Cardiac fibroblast (primary cell): ENCODE data around the gene MYO7A.

Experiments
- DNase-seq, 2 donors: peaks; one replicate each; pipeline versions ENCODE4 v3.0.0 to v3.0.0-alpha.2; 2010; ENCODE audit warnings: low read depth in 2 of 2
- H3K4me3 ChIP-seq, 2 donors: replicated peaks in 1 of 2; 1 replicate in 1 of 2; 2 replicates in 1 of 2; pipeline ENCODE4 v1.5.1; 2011; ENCODE audit warnings: low read depth in 2 of 2, low read length in 2 of 2, mild to moderate bottlenecking in 2 of 2, moderate library complexity in 1 of 2
- CTCF ChIP-seq: IDR thresholded peaks from one replicate; pipeline ENCODE4 v1.5.1; 2011; ENCODE audit warnings: low read depth, mild to moderate bottlenecking, low read length, inconsistent platforms

MYO7A gene

GRCh38 chr11:77136074-77136473 is 8.0 kb downstream of the MYO7A start:
- H3K4me3 ChIP-seq, result no peak overlapping the region
- DNase-seq, result peak; percentile 48 to 59
- TF ChIP-seq CTCF, result no peak

DNA sequence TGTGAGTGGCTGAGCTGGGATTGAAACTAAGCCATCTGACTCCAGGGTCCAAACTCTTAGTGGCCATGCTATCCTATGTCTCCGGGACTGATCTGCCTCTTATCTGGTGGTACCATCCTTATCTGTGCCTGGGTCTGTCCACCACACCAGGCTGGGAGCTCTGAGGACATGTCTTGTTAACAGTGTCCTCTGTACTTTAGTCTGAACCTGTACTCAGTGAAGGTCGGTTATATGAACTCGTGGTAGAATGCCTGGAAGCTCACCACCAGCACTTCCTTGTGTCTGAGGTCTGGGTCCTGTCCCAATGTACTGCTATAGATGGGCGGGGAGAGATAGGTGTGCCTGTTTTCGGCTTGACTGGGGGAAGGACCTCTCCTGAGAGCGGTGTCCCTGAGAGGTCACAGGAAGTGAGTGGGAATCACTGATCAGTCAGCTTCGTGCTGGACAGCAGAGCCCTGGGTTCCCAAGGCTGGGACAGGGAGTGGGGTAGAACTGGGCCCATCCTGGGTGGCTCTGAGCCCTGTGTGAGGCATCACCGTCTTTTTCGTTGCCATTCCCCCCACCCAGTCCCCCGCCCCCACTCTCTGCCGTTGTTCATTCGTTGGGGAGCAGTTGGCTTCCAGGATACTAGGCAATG is 8.9 kb downstream of the MYO7A start:
- no peak for DNase-seq
- no peak overlapping the region for H3K4me3 ChIP-seq
- TF ChIP-seq CTCF, result no peak

GRCh38 chr11:77137421-77137820 is 9.4 kb downstream of the MYO7A start:
- DNase-seq, result no peak
- no peak for TF ChIP-seq CTCF
- H3K4me3 ChIP-seq, result no peak overlapping the region

- no peak for DNase-seq
- H3K4me3 ChIP-seq, result no peak overlapping the region
- TF ChIP-seq CTCF, result no peak
Observed at GRCh38 chr11:77138106-77138649, 10.1 kb downstream of the MYO7A start.

DNA sequence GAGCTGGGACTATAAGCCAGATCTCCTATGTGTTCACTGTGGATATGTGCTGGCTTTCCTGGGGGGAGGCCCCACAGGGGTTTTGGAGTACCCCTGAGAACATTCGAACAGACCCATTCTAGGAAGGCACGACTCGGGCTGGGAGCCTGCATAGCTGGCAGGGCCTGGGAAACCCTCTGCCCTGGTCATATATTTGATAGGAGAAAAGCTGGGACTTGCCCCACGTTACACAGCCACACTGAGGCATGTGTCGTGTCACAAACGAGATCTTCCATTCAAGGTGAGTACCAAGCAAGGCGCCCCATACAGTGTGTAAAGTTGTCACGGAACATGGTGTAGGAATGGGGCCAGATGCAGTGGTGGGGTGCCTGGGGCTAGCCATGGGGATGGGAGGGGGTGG is 11.2 kb downstream of the MYO7A start:
- TF ChIP-seq CTCF, result no peak
- DNase-seq, result no peak
- H3K4me3 ChIP-seq, result no peak overlapping the region

DNA sequence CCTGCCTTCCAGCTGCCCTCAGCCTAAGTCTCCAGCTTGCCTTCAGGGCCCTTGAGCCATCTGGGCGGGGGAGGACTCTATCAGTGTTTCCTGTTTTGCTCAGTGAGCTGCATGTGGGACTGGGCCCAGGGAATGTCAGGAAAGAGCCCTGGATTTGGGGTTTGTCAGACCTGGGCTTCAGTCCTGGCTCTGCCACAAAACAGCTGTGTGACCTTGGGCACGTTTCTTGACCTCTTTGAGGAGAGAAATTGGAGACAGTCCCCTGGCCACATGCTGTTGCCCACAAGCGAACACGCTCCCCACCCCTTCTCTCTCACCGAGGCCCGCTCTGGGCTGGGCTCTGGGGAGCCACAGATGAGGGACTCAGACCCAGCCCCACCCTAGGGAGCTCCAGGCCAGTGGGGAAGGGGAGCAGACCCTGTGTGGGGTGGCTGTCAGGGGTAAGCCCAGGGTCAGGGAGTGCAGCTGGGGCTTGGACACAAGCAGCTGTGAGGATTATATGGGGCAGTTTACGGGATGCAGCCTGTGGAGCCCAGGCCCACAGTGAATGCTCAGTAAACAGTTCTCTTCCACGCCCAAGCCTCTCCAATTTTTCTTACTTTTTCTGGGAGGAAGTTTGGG is 12.3 kb downstream of the MYO7A start:
- DNase-seq, result peak; percentile 71 to 93
- no peak overlapping the region for H3K4me3 ChIP-seq
- no peak for TF ChIP-seq CTCF

DNA sequence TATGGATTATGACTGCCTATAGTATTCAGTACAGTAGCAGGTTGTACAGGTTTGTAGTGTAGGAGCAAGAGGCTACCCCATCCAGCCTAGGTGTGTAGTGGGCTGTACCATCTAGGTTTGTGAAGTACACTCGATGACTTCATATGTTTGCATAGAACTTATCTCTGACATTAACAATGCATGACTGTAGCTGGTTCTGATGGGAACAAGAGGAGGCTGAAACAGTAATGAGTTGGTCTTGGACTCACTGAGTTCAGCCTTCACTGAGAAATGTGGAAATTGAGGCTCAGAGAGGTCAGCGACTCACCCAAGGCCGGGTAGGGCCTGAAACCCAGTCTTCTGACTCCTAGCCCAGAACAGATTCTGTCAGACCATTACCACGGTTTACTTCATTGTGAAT is 13.0 kb downstream of the MYO7A start:
- no peak for TF ChIP-seq CTCF

More for the DNA sequence above, 13.0 kb downstream of the MYO7A start:
- peak; percentile 65 to 81 for DNase-seq
- H3K4me3 ChIP-seq, result no peak overlapping the region
